IMR-90 (cell line): ENCODE results near the gene ACY1.

ENCODE experiments used
- BHLHE40 ChIP-seq: fragments of 150-350 bp; IDR thresholded peaks from 2 replicates; pipeline ENCODE4 v1.6.1; 2016; ENCODE audit warnings: mild to moderate bottlenecking, low read depth, low read length
- CTCF ChIP-seq: conservative IDR thresholded peaks from 2 replicates; pipeline ENCODE4 v1.5.1; 2012; ENCODE audit warnings: mild to moderate bottlenecking, low read depth, low read length, improper control_type of control experiment
- POLR2A ChIP-seq: IDR thresholded peaks from 2 replicates; pipeline ENCODE4 v1.6.1; 2012; ENCODE audit warnings: mild to moderate bottlenecking, low read depth, low read length

GRCh38 chr3:51970606-51971300 lies 12.6 kb upstream of the ACY1 start:
- TF ChIP-seq POLR2A, result no peak
- no peak for TF ChIP-seq CTCF
- TF ChIP-seq BHLHE40, result no peak
